Peyer's patch (tissue), 4 donors: ENCODE results near the gene P2RX5.
"Not testable (repeated sequence)": the region's sequence is repeated elsewhere in the genome, so short reads cannot be mapped to it uniquely, and the experiment has no call there.

ENCODE experiments used
- CTCF ChIP-seq, 6 experiments: fragments of 450-650 bp in 4 of 6; fragments of 200-600 bp in 2 of 6; sonication (generic) in 1 of 6; IDR thresholded peaks; one replicate each; pipeline ENCODE4 v1.5.1; 2017 to 2019; ENCODE audit warnings: antibody characterized with exemption in 6 of 6, mild to moderate bottlenecking in 3 of 6, moderate library complexity in 1 of 6
- POLR2A ChIP-seq, 2 donors: fragments of 450-650 bp; IDR thresholded peaks; one replicate each; pipeline ENCODE4 v1.5.1; 2017; ENCODE audit warnings: antibody characterized with exemption in 2 of 2, mild to moderate bottlenecking in 2 of 2, moderate library complexity in 2 of 2

DNA sequence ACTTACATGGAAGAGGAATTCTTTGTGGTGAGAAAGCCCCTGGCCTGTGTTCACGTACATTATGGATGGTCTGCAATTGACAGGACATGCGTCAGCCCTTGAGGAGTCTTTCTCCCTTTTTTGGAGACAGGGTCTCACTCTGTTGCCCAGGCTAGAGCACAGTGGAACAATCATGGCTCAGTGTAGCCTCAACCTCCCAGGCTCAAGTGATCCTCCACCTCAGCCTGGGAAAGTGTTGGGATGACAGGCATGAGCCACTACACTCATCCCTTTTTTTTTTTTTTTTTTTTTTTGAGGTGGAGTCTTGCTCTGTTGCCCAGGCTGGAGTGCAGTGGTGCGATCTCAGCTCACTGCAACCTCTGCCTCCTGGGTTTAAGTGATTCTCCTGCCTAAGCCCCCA, 32.1 kb upstream of the P2RX5 start:
- not testable (repeated sequence) for TF ChIP-seq CTCF, POLR2A (IDR thresholded peaks at IDR 0.05)
